DND-41 (cell line): ENCODE data around the gene CHMP6.

Source experiments
- EZH2 ChIP-seq: IDR thresholded peaks from 3 replicates; pipeline ENCODE4 v1.6.1; 2012; ENCODE audit warnings: borderline replicate concordance, low read depth, mild to moderate bottlenecking, moderate library complexity, low read length, inconsistent platforms; ENCODE audit not compliant: severe bottlenecking
- TF ChIP-seq, protein P1 (sequence below): IDR thresholded peaks from 2 replicates; pipeline ENCODE4 v1.5.1; 2012; ENCODE audit warnings: borderline replicate concordance, low read length, moderate library complexity, mild to moderate bottlenecking; ENCODE audit not compliant: poor library complexity, severe bottlenecking; ENCODE audit errors: extremely low read depth

DNA sequence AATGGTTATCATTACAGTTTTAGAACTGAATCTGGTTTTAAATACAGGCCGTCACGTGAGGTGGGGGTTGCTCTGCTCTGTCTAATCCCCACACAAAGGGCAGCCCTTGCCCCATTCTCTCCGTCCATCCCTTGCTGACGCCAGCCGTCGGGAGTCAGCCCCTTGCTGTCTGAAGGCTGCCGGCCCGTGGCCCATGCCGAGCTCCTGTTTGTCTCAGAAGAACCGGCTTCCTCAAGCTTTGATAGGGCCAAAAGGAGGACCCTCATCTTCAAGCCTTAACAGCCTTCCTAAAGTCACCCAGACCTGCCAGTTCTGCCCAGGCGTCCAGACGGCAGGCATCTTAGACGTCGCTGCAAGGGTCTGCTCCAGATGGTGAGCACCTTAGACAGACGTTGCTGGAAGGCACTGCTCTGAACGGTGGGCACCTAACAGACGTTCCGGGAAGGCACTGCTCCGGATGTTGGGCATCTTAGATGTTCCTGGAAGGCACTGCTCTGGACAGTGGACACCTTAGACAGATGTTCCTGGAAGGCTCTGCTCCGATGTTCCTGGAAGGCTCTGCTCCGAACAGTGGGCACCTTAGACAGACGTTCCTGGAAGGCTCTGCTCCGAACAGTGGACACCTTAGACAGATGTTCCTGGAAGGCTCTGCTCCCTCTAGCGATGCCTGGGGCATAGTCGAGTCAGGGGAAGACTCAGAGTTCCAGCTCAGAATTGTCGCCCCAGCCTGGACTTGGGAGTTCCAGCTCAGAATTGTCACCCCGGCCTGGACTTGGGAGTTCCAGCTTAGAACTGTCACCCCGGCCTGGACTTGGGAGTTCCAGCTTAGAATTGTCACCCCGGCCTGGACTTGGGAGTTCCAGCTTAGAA, 35.1 kb upstream of the CHMP6 start:
- TF ChIP-seq, protein P1, sequence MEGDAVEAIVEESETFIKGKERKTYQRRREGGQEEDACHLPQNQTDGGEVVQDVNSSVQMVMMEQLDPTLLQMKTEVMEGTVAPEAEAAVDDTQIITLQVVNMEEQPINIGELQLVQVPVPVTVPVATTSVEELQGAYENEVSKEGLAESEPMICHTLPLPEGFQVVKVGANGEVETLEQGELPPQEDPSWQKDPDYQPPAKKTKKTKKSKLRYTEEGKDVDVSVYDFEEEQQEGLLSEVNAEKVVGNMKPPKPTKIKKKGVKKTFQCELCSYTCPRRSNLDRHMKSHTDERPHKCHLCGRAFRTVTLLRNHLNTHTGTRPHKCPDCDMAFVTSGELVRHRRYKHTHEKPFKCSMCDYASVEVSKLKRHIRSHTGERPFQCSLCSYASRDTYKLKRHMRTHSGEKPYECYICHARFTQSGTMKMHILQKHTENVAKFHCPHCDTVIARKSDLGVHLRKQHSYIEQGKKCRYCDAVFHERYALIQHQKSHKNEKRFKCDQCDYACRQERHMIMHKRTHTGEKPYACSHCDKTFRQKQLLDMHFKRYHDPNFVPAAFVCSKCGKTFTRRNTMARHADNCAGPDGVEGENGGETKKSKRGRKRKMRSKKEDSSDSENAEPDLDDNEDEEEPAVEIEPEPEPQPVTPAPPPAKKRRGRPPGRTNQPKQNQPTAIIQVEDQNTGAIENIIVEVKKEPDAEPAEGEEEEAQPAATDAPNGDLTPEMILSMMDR, result no peak
- TF ChIP-seq EZH2, result no peak
